Activated T-cell treated with anti-CD3 and anti-CD28 coated beads, Interleukin-2, amount 50 U/mL, for 4 hours (primary cell): Measurements from ENCODE around the gene CNEP1R1. TPM values are rescaled to one million over a fixed set of nuclear protein-coding genes. Genes with fewer than 3 reads are reported as not detected.

Experiments used
- ATAC-seq, 2 donors: fragments of 200-7000 bp; cut with Tn5 transposase; one replicate each; pipeline ENCODE4 v1.10.0; 2021
- DNase-seq: peaks from one replicate; pipeline ENCODE4 v3.0.0-alpha.2; 2020
- H3K27me3 Mint-ChIP-seq: one replicate; pipeline ENCODE4 v1.8.0; 2021; ENCODE audit warnings: low read depth, mixed read lengths
- H3K36me3 Mint-ChIP-seq: one replicate; pipeline ENCODE4 v1.8.0; 2022; ENCODE audit warnings: mixed read lengths; ENCODE audit not compliant: insufficient read depth
- H3K4me1 Mint-ChIP-seq: one replicate; pipeline ENCODE4 v1.8.0; 2021; ENCODE audit warnings: low read depth, mixed read lengths
- H3K4me3 Mint-ChIP-seq: one replicate; pipeline ENCODE4 v1.8.0; 2021; ENCODE audit warnings: mild to moderate bottlenecking, moderate library complexity, mixed read lengths
- H3K9me3 Mint-ChIP-seq: one replicate; pipeline ENCODE4 v1.8.0; 2021; ENCODE audit warnings: mixed read lengths
- total RNA-seq, 3 donors: library from RNA; stranded (reverse); gene quantifications; one replicate each; pipeline ENCODE4 v1.2.1, GENCODE V29; 2021

CNEP1R1 gene, protein sequence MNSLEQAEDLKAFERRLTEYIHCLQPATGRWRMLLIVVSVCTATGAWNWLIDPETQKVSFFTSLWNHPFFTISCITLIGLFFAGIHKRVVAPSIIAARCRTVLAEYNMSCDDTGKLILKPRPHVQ
- 10 to 100 TPM; 16.2 to 20.0 (median 17.6) TPM for total RNA-seq

DNA sequence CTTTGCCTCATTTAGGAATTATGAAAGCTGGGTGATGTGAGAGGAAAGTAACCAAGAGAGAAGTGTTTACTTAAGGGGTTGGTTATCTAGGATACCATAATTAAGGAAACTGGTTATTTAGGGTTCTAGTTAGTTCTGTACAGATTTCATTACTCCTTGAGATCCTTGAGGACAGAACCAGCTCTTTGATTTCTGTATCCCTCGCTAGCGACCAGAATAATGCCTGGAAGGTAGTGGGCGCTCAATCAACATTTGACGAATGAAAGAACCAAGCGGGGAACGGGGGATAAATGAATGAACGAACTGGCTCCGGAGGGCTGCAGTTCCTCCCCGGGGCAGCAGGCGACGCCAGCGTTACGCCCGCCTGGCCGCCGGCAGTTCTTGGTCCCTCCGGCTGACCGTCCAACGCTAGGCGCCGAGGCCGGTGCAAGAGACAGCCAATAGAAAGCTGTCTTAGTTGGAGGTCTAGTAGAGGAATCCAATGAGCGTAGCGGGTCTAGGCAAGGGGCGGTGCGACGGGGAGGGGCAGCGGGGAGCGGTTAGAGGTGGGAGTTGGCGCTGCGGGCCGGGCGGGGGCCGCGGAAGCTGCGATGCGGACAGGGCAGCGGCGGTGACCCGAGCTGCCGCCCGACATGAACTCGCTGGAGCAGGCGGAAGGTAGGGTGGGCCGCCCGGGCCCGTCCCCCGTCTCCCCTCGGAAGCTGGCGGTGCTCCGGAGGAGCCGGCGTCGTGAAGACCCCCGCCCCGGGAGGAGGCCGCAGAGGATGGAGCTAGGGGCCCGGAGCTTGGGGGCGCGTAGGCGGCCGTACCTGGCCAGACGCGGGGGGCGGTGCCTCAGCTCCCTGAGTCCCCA lies at the start of gene CNEP1R1:
Gene CNEP1R1, plus strand, starts transcription at position 542 of the 853 bp plus-strand sequence. Its CDS starts 91 bp downstream, at position 633.
- peaks cover 1% of the 10 kb centered on the region for H3K36me3 Mint-ChIP-seq
- H3K9me3 Mint-ChIP-seq: no peaks in the 10 kb centered on the region
- no peaks in the 10 kb centered on the region for H3K27me3 Mint-ChIP-seq
- ATAC-seq (peak; percentile 97 to 98), DNase-seq (peak; percentile 87)
- peaks cover 18% of the 10 kb centered on the region for H3K4me1 Mint-ChIP-seq
- peak within 1 kb of the TSS; percentile 94 for H3K4me3 Mint-ChIP-seq

DNA sequence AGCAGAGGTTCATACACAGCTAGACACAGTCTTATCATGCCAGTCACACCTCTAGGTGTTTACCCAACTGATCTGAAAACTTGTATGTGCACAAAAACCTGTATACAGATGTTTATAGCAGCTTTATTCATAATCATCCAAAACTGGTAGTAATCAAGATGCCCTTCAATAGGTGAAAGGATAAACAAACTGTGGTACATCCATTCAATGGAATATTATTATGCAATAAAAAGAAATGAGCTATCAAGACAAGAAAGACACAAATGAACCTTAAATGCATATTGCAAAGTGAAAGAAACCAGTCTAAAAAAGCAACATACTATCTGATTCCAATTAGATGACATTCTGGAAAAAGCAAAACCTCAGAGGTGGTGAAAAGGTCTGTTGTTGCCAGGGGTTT lies 47.6 kb upstream of the CNEP1R1 start:
- Mint-ChIP-seq H3K4me3 (no peak overlapping the region), H3K4me1 (no peaks in the 10 kb centered on the region), H3K27me3 (peaks cover 13% of the 10 kb centered on the region), H3K36me3 (no peaks in the 10 kb centered on the region), H3K9me3 (peaks cover 5% of the 10 kb centered on the region)
- no peak for DNase-seq
- ATAC-seq: no peak

DNA sequence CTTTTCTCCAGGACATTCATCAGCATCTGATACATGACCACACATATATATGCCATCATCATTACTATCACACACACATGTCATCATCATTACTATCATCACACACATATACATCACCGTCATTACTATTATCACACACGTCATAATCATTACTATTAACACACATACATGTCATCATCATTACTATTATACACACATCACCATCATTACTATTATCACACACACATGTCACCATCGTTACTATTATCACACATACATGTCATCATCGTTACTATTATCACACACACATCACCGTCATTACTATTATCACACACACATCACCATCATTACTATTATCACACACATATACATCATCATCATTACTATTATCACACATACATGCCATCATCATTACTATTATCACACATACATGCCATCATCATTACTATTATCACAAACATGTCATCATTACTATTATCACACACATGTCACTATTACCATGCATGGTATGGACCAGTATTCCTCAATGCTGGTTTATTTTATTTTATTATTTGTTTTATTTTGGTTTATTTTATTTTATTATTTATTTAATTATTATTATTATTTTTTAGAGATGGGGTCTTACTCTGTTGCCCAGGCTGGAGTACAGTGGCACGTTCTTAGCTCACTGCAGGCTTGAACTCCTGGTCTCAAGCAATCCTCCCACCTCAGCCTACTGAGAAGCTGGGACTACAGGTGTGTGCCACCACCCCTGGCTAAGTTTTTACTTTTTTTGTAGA lies 46.3 kb upstream of the CNEP1R1 start:
- DNase-seq (no peak), ATAC-seq (no peak)
- Mint-ChIP-seq H3K27me3 (peaks cover 6% of the 10 kb centered on the region), H3K36me3 (no peaks in the 10 kb centered on the region), H3K9me3 (peaks cover 5% of the 10 kb centered on the region), H3K4me1 (no peaks in the 10 kb centered on the region), H3K4me3 (no peak overlapping the region)

DNA sequence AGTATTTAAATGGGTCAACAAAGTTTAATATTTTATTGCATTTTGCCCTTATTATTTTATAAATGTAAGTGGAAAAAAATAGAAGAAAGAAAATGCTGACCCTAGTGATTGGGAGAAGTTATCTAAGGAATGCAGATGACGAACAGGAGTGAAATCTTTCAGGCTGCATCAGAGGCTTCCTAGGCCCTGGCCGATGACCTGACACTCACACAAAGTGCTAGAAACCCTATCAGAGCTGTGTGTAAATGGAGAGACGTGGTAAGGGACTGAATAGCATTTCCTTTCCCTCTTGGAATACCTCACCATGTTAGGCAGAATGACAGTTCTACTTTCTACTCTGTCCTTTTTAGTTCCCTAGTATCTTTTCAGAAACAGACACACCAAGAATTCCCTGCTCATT lies 44.9 kb upstream of the CNEP1R1 start:
- Mint-ChIP-seq H3K4me1 (no peaks in the 10 kb centered on the region), H3K4me3 (no peak overlapping the region), H3K9me3 (peaks cover 5% of the 10 kb centered on the region), H3K27me3 (peaks cover 4% of the 10 kb centered on the region), H3K36me3 (no peaks in the 10 kb centered on the region)
- DNase-seq (no peak), ATAC-seq (no peak)

DNA sequence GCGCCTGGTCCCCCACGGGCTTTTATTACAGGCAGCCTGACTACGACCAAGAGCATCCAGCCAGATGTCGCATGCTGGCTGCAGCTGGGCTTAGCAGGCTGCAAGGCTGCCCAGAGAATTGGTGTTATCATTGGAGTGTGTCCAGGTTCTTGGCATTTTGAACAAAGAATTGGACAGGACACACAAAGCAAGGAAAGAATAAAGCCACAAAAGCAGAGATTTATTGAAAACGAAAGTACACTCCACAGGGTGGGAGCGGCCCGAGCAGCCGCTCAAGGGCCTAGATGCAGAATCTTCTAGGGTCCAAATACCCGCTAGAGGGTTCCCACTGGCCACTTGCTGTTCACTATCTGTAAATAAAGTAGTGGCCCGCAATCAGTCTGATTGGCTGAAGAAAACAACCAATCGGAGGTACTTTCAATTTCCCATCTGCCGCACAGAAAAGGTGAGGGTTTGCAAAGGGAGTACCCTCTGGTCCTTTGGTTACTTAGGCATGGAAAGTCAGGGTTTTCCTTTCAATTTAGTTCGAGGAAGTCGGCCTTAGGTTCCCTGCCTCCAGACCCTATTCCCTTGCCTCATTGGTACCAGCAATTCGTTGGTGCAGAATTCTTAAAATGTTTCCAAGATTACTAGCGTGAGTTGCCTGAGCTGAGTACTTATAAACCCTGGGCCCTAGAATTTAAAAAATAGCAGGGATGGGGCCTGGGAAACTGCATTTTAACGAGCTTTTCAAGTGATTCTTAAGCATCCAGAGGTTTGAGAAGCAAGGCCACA lies 38.5 kb upstream of the CNEP1R1 start:
- peaks cover 6% of the 10 kb centered on the region for H3K27me3 Mint-ChIP-seq
- H3K4me1 Mint-ChIP-seq: no peaks in the 10 kb centered on the region
- DNase-seq: no peak
- no peaks in the 10 kb centered on the region for H3K9me3 Mint-ChIP-seq
- no peak overlapping the region for H3K4me3 Mint-ChIP-seq
- H3K36me3 Mint-ChIP-seq: no peaks in the 10 kb centered on the region
- no peak for ATAC-seq

DNA sequence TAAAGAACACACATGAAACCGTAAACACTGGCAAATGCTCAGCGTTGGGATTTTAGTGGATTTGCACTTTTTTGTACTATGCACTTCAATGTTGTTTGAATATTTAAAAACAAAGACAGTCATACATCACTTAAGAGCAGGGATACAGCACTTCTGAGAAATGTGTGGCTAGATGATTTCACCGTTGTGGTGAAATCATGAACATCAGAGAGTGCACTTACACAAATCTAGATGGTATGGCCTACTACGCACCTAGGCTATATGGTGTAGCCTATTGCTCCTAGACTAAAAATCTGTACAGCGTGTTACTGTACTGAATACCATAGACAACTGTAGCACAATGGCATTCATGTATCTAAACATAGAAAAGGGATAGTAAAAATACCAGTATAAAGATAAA lies 37.6 kb upstream of the CNEP1R1 start:
- H3K4me3 Mint-ChIP-seq: no peak overlapping the region
- DNase-seq (no peak), ATAC-seq (peak in 1 of 2 donors; percentile 38)
- H3K9me3 Mint-ChIP-seq: no peaks in the 10 kb centered on the region
- no peaks in the 10 kb centered on the region for H3K36me3 Mint-ChIP-seq
- no peaks in the 10 kb centered on the region for H3K4me1 Mint-ChIP-seq
- peaks cover 6% of the 10 kb centered on the region for H3K27me3 Mint-ChIP-seq

DNA sequence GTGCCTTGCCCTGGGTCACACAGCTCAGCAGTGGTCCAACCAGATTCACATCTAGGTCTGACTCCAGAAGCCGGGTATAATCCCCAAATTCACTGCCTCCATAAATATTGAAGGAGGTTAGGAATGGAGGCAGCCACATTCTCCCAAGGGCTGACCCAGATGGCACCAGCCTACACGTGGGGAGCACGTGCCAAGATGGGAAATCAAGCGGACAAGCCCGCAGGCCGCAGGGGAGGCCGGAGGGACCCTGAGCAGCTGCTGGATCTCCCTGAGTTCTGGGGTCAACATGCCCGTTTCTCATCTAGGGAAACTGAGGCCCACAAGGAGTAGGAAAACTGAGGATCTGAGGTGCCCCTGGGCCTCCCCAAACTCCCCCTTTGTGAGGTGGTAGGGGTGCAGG lies 32.2 kb upstream of the CNEP1R1 start:
- no peak for DNase-seq
- no peak overlapping the region for H3K4me3 Mint-ChIP-seq
- no peaks in the 10 kb centered on the region for H3K36me3 Mint-ChIP-seq
- no peaks in the 10 kb centered on the region for H3K9me3 Mint-ChIP-seq
- no peak for ATAC-seq
- H3K4me1 Mint-ChIP-seq: no peaks in the 10 kb centered on the region
- H3K27me3 Mint-ChIP-seq: peaks cover 6% of the 10 kb centered on the region

DNA sequence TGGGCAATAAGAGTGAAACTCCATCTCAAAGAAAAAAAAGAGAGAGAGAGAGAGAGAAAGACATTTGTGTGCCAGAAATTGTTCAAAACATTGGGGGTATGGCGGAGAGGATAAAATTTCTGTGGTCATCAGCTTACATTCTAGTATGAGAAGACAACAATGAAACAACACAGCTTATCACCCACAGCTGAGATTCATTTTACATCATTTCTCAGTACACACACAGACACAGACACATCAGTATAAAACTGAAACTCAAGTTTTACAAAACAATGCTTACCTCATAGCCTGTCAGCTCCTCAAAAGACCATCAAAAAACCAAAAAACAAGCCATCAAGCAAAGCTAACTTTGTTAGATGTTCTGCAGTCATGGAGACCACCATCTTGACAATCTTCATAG lies 31.4 kb upstream of the CNEP1R1 start:
- no peaks in the 10 kb centered on the region for H3K9me3 Mint-ChIP-seq
- H3K27me3 Mint-ChIP-seq: peaks cover 3% of the 10 kb centered on the region
- DNase-seq: no peak
- peak in 1 of 2 donors; percentile 35 for ATAC-seq
- no peaks in the 10 kb centered on the region for H3K36me3 Mint-ChIP-seq
- no peaks in the 10 kb centered on the region for H3K4me1 Mint-ChIP-seq
- H3K4me3 Mint-ChIP-seq: no peak overlapping the region

DNA sequence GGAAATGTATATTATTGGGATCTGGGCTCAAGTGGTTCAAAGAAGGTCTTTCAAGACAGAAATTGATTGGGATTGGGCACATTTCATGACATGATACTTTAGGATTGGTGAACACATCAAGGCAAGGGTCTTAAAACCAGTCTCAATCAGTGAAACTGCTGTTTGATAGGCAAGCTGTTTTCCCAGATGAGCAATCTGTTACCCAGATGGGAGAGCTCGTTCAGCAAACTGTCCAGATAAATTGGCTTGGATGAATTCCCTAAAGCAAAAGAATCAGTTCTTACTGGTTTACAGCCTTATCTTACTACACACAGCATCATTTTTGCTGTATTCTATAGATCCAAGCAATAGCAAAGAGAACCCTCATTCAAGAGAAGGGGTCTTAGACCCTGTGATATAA lies 31.0 kb upstream of the CNEP1R1 start:
- H3K4me3 Mint-ChIP-seq: no peak overlapping the region
- ATAC-seq: no peak
- H3K4me1 Mint-ChIP-seq: no peaks in the 10 kb centered on the region
- DNase-seq: no peak
- H3K27me3 Mint-ChIP-seq: peaks cover 3% of the 10 kb centered on the region
- H3K9me3 Mint-ChIP-seq: no peaks in the 10 kb centered on the region
- no peaks in the 10 kb centered on the region for H3K36me3 Mint-ChIP-seq

DNA sequence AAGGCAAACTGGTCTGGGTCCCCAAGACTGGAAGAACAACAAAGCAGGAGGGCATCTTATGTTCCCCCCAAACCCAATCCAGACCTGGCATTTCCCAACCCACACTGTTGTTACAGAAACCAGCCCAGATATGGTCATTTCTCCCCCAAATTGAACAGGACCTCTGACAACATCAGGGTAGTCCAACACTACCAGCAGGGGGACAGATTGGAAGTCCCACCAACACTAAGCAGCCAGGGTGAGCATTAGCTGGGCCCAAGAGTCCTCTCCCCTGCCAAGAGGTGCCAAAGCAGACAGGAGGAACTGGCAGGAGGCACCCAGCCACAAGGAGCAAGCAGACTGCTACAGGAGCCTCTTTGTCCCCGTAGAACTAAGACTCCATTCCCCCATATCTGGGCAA lies 29.3 kb upstream of the CNEP1R1 start:
- no peaks in the 10 kb centered on the region for H3K9me3 Mint-ChIP-seq
- ATAC-seq (no peak), DNase-seq (no peak)
- H3K36me3 Mint-ChIP-seq: no peaks in the 10 kb centered on the region
- H3K27me3 Mint-ChIP-seq: peaks cover 3% of the 10 kb centered on the region
- no peak overlapping the region for H3K4me3 Mint-ChIP-seq
- H3K4me1 Mint-ChIP-seq: no peaks in the 10 kb centered on the region

DNA sequence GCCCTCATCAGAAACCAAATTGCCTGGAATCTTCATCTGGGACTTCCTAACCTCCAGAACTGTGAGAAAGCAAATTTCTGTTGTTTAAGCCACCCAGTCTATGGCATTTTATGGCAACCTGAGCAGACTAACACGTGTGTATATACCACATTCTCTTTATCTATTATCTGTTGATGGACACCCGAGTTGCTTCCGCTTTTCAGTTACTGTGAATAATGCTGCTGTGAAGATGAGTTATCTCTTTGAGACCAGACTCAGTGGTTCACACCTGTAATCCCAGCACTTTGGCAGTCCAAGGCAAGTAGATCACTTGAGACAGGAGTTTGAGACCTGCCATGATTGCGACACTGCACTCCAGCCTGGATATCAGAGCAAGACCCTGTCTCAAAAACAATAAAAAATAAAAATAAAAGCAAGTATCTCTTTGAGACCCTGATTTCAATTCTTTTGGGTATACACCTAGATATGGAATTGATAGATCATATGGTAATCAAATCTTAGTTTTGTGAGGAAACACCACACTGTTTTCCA lies 27.2 kb upstream of the CNEP1R1 start:
- DNase-seq (no peak), ATAC-seq (no peak)
- no peaks in the 10 kb centered on the region for H3K9me3 Mint-ChIP-seq
- peaks cover 7% of the 10 kb centered on the region for H3K27me3 Mint-ChIP-seq
- H3K4me3 Mint-ChIP-seq: no peak overlapping the region
- H3K4me1 Mint-ChIP-seq: no peaks in the 10 kb centered on the region
- no peaks in the 10 kb centered on the region for H3K36me3 Mint-ChIP-seq

DNA sequence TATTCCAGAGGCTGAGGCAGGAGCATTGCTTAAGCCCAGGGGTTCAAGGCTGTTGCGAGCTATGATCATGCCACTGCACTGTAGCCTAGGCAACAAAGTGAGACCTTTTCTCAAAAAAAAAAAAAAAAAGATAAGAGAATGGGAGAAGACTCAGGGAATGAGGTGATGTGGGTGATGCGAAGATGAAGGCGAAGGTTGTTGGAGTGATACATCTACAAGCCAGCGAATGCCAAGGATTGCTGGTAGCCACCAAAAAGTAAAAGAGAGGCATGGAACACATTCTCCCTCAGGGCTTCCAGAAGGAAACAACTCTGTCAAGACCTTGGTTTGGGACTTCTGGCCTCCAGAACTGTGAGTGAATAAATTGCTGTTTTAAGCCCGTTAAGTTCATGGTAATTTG lies 26.0 kb upstream of the CNEP1R1 start:
- H3K9me3 Mint-ChIP-seq: no peaks in the 10 kb centered on the region
- no peak for ATAC-seq
- H3K4me1 Mint-ChIP-seq: no peaks in the 10 kb centered on the region

DNA sequence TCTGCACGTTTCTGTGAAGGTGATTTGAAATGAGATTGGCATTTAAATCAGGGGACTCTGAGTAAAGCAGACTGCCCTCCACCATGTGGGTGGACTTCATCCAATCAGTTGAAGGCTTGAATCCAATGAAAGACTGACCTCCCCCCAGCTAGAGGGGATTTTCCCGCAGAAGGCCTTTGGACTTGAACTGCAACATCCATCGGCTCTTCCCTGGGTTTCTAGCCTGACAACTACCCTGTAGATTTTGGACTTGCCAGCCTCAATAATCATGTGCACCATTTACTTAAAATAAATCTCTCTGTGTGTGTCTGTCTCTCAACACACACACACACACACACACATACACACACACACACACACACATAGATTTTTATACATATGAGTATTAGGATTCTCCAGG lies 23.9 kb upstream of the CNEP1R1 start:
- H3K36me3 Mint-ChIP-seq: no peaks in the 10 kb centered on the region

More for the DNA sequence above, 26.0 kb upstream of the CNEP1R1 start:
- no peak for DNase-seq
- no peaks in the 10 kb centered on the region for H3K36me3 Mint-ChIP-seq
- H3K27me3 Mint-ChIP-seq: peaks cover 13% of the 10 kb centered on the region
- H3K4me3 Mint-ChIP-seq: no peak overlapping the region

DNA sequence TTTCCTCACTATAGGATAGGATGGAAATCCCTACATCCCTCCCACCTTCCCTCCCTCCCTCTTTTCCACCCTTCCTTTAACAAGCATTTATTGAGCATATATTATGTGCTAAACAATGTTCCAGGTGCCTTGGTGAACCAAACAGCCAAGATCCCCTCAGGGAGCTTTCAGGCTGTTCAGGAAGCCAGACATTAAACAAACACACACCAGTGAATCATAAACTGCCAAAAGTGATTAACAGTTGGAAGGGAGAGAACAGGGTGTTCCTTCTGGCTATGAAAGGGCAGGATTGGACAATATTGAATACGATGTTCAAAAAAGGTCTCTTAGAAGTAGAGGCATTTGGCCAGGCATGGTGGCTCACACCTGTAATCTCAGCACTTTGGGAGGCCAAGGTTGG lies 22.8 kb upstream of the CNEP1R1 start:
- Mint-ChIP-seq H3K9me3 (peaks cover 3% of the 10 kb centered on the region), H3K36me3 (no peaks in the 10 kb centered on the region), H3K27me3 (peaks cover 13% of the 10 kb centered on the region), H3K4me1 (no peaks in the 10 kb centered on the region), H3K4me3 (no peak overlapping the region)
- ATAC-seq: no peak
- DNase-seq: no peak

More for the DNA sequence above, 23.9 kb upstream of the CNEP1R1 start:
- no peak overlapping the region for H3K4me3 Mint-ChIP-seq
- H3K9me3 Mint-ChIP-seq: peaks cover 3% of the 10 kb centered on the region
- DNase-seq: no peak
- ATAC-seq: no peak
- no peaks in the 10 kb centered on the region for H3K4me1 Mint-ChIP-seq
- peaks cover 13% of the 10 kb centered on the region for H3K27me3 Mint-ChIP-seq
